CD14-positive monocyte (primary cell): Measurements from ENCODE around the gene NSUN3. TPM values are rescaled to one million over a fixed set of nuclear protein-coding genes. Genes with fewer than 3 reads are reported as not detected.

Experiments used
- DNase-seq, 3 donors: peaks; one replicate each; pipeline ENCODE4 v3.0.0-alpha.2; 2011 to 2022
- H2AFZ ChIP-seq: 2 replicates; pipeline ENCODE4 v1.6.0; 2012; ENCODE audit warnings: mild to moderate bottlenecking, low read depth, low read length, inconsistent platforms; ENCODE audit not compliant: insufficient read depth, poor library complexity, severe bottlenecking
- H3K27ac ChIP-seq, 2 donors: 1 replicate in 1 of 2; 2 replicates in 1 of 2; pipeline ENCODE4 v1.5.1; 2012 to 2013; ENCODE audit warnings: low read length in 2 of 2, control low read depth in 1 of 2, inconsistent platforms in 1 of 2, low read depth in 1 of 2, mild to moderate bottlenecking in 1 of 2
- H3K27me3 ChIP-seq, 2 donors: one replicate each; pipeline versions ENCODE4 v1.6.0 to v1.6.1; 2011 to 2013; ENCODE audit warnings: low read length in 2 of 2; ENCODE audit not compliant: control insufficient read depth in 2 of 2, insufficient read depth in 2 of 2
- H3K36me3 ChIP-seq, 2 donors: replicated peaks in 1 of 2; 1 replicate in 1 of 2; 2 replicates in 1 of 2; pipeline versions ENCODE4 v1.5.1 to v1.6.1; 2012 to 2013; ENCODE audit warnings: low read length in 2 of 2, control low read depth in 1 of 2, inconsistent platforms in 1 of 2, mild to moderate bottlenecking in 1 of 2; ENCODE audit not compliant: insufficient read depth in 2 of 2, control insufficient read depth in 1 of 2
- H3K4me1 ChIP-seq, 2 donors: 1 replicate in 1 of 2; 2 replicates in 1 of 2; pipeline versions ENCODE4 v1.5.1 to v1.6.1; 2012 to 2013; ENCODE audit warnings: low read length in 2 of 2, control low read depth in 1 of 2, inconsistent platforms in 1 of 2, mild to moderate bottlenecking in 1 of 2, moderate library complexity in 1 of 2; ENCODE audit not compliant: insufficient read depth in 2 of 2, control insufficient read depth in 1 of 2
- H3K4me2 ChIP-seq: replicated peaks from 2 replicates; pipeline ENCODE3; 2012; ENCODE audit warnings: low read length, moderate library complexity, mild to moderate bottlenecking; ENCODE audit not compliant: poor library complexity, severe bottlenecking; ENCODE audit errors: extremely low read depth
- H3K4me3 ChIP-seq, 3 experiments: fragments of 200-600 bp in 1 of 3; sonication (generic) in 1 of 3; replicated peaks in 1 of 3; 1 replicate in 2 of 3; 2 replicates in 1 of 3; pipeline ENCODE4 v1.5.1; 2011 to 2013; ENCODE audit warnings: low read length in 3 of 3, mild to moderate bottlenecking in 3 of 3, control low read depth in 2 of 3, low read depth in 2 of 3, inconsistent platforms in 1 of 3, moderate library complexity in 1 of 3
- H3K79me2 ChIP-seq: 2 replicates; pipeline ENCODE4 v1.6.0; 2012; ENCODE audit warnings: mild to moderate bottlenecking, control low read depth, inconsistent platforms, low read length, moderate library complexity; ENCODE audit not compliant: insufficient read depth
- H3K9ac ChIP-seq: 2 replicates; pipeline ENCODE4 v1.6.0; 2017; ENCODE audit warnings: low read length, mild to moderate bottlenecking; ENCODE audit not compliant: insufficient read depth, poor library complexity, severe bottlenecking
- H3K9me3 ChIP-seq, 2 donors: replicated peaks in 1 of 2; 1 replicate in 1 of 2; 2 replicates in 1 of 2; pipeline versions ENCODE4 v1.5.1 to v1.6.1; 2012 to 2013; ENCODE audit warnings: low read length in 2 of 2, control low read depth in 1 of 2; ENCODE audit not compliant: control insufficient read depth in 1 of 2, insufficient read depth in 1 of 2
- H4K20me1 ChIP-seq: 2 replicates; pipeline ENCODE4 v1.6.0; 2012; ENCODE audit warnings: mild to moderate bottlenecking, low read length, control low read depth, moderate library complexity; ENCODE audit not compliant: insufficient read depth
- H3K27ac Mint-ChIP-seq, 7 donors: one replicate each; pipeline ENCODE4 v1.8.0; 2020; ENCODE audit warnings: mild to moderate bottlenecking in 7 of 7, mixed read lengths in 7 of 7, moderate library complexity in 6 of 7, inconsistent platforms in 2 of 7
- H3K27me3 Mint-ChIP-seq, 3 donors: one replicate each; pipeline ENCODE4 v1.8.0; 2021 to 2022; ENCODE audit warnings: low read depth in 3 of 3, mild to moderate bottlenecking in 3 of 3, mixed read lengths in 3 of 3, moderate library complexity in 3 of 3, inconsistent platforms in 1 of 3
- H3K36me3 Mint-ChIP-seq, 2 donors: one replicate each; pipeline ENCODE4 v1.8.0; 2020; ENCODE audit warnings: mixed read lengths in 2 of 2, inconsistent platforms in 1 of 2, mild to moderate bottlenecking in 1 of 2
- H3K4me1 Mint-ChIP-seq: one replicate; pipeline ENCODE4 v1.8.0; 2020; ENCODE audit warnings: mild to moderate bottlenecking, mixed read lengths
- H3K4me3 Mint-ChIP-seq, 2 donors: one replicate each; pipeline ENCODE4 v1.8.0; 2020; ENCODE audit warnings: mild to moderate bottlenecking in 2 of 2, mixed read lengths in 2 of 2, moderate library complexity in 1 of 2
- H3K9me3 Mint-ChIP-seq, 7 donors: one replicate each; pipeline ENCODE4 v1.8.0; 2020 to 2022; ENCODE audit warnings: mixed read lengths in 7 of 7, mild to moderate bottlenecking in 6 of 7, moderate library complexity in 6 of 7, inconsistent platforms in 2 of 7
- WGBS: methylation state at CpG from one replicate; pipeline ENCODE4 v1.1.5; 2013; ENCODE audit warnings: missing lambda C conversion rate; ENCODE audit not compliant: insufficient coverage; 5-methylcytosine and 5-hydroxymethylcytosine counted together
- intact Hi-C, 2 donors: fragments of 100-400 bp; cut with micrococcal nuclease; formaldehyde crosslinking; loops; one replicate each; pipeline versions ENCODE4 v1.15.0 to v1.15.1; 2023
- polyA plus RNA-seq, 3 donors: library from polyadenylated mRNA; depleted of rRNA in 1 of 3; unstranded in 2 of 3; stranded (reverse) in 1 of 3; fragments of 300-500 nt in 2 of 3; fragments of >200 nt in 1 of 3; fragmentation: Illumina TruSeq in 2 of 3; gene quantifications; 1 replicate in 2 of 3; 2 replicates in 1 of 3; pipeline ENCODE4 v1.2.3, GENCODE V29; 2012 to 2021
- TF ChIP-seq, protein P1 (sequence below): fragments of 200-600 bp; IDR thresholded peaks from one replicate; pipeline ENCODE4 v1.8.0; 2022; ENCODE audit warnings: antibody characterized with exemption, mild to moderate bottlenecking

Gene NSUN3
- polyA plus RNA-seq, 3 donors: 6.6 to 8.8 (median 7.2) TPM

DNA sequence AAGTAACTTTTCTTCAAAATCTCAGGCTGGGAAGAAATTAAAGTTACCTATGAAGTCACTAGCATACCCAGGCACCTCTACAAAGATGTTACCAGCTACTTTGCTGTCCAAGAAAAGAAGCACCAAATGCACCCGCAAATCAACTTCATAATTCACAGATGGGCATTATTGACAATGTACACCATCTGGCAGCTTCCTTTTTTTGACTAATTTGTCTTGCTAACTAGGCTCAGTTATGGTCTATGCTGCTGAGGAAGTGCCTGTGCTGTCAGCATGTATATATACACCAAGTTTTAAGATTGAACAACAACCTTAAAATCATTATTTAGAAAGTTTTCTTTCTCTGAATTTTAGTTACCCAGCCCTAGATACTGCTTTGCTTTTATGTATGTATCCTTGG lies 93.8 kb downstream of the NSUN3 start:
- no CpG with 5 or more reads among the region's 1 CpG for WGBS
- Histone ChIP-seq H3K27ac (no peak overlapping the region), H3K9ac (no peak overlapping the region), H3K79me2 (no peaks in the 10 kb centered on the region), H3K27me3 (no peaks in the 10 kb centered on the region), H4K20me1 (no peaks in the 10 kb centered on the region), H3K36me3 (no peaks in the 10 kb centered on the region), H3K4me3 (no peak overlapping the region), H3K9me3 (no peaks in the 10 kb centered on the region), H2AFZ (no peak overlapping the region), H3K4me2 (no peak overlapping the region), H3K4me1 (no peaks in the 10 kb centered on the region)
- H3K36me3 Mint-ChIP-seq: no peaks in the 10 kb centered on the region
- no peak overlapping the region for H3K27ac Mint-ChIP-seq
- intact Hi-C loops: no loop called here
- DNase-seq: no peak
- no peaks in the 10 kb centered on the region for H3K4me1 Mint-ChIP-seq
- H3K27me3 Mint-ChIP-seq: peaks cover 0 to 2% (median 2%) of the 10 kb centered on the region in 3 donors
- TF ChIP-seq, protein P1, sequence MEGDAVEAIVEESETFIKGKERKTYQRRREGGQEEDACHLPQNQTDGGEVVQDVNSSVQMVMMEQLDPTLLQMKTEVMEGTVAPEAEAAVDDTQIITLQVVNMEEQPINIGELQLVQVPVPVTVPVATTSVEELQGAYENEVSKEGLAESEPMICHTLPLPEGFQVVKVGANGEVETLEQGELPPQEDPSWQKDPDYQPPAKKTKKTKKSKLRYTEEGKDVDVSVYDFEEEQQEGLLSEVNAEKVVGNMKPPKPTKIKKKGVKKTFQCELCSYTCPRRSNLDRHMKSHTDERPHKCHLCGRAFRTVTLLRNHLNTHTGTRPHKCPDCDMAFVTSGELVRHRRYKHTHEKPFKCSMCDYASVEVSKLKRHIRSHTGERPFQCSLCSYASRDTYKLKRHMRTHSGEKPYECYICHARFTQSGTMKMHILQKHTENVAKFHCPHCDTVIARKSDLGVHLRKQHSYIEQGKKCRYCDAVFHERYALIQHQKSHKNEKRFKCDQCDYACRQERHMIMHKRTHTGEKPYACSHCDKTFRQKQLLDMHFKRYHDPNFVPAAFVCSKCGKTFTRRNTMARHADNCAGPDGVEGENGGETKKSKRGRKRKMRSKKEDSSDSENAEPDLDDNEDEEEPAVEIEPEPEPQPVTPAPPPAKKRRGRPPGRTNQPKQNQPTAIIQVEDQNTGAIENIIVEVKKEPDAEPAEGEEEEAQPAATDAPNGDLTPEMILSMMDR: no peak
- no peak overlapping the region for H3K4me3 Mint-ChIP-seq
- H3K9me3 Mint-ChIP-seq: peaks cover 0 to 3% (median 2%) of the 10 kb centered on the region in 7 donors

DNA sequence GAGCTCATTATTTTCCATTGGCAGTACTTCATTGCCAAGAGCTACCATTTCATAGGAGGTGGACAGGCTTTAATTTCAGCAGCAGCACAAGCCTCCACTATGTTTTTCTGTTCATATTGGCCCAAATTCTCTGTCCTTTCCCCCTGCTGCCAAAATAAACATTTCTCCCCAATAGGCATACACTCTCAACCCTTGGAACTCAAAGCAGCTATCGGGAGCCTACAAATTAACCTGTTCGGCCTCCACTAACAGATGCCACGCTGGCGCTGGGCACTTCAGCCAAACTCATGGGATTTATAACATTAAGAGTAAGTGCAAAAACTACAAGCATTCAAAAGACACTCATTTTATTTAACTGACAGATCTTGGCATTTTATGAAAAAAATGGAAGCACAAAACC lies 95.7 kb downstream of the NSUN3 start:
- Mint-ChIP-seq H3K4me3 (no peak overlapping the region), H3K36me3 (no peaks in the 10 kb centered on the region), H3K27me3 (peaks cover 0 to 2% (median 0%) of the 10 kb centered on the region in 3 donors), H3K27ac (no peak overlapping the region), H3K9me3 (peaks cover 0 to 3% (median 0%) of the 10 kb centered on the region in 7 donors), H3K4me1 (peaks cover 2% of the 10 kb centered on the region)
- H3K27ac ChIP-seq: no peak overlapping the region
- H3K4me1 ChIP-seq: no peaks in the 10 kb centered on the region
- no peaks in the 10 kb centered on the region for H3K27me3 ChIP-seq
- no peaks in the 10 kb centered on the region for H3K36me3 ChIP-seq
- H2AFZ ChIP-seq: no peak overlapping the region
- WGBS: 96% methylated on average over 4 of the region's 4 CpGs
- no peaks in the 10 kb centered on the region for H4K20me1 ChIP-seq
- TF ChIP-seq, protein P1: no peak
- no peak overlapping the region for H3K4me2 ChIP-seq
- no peaks in the 10 kb centered on the region for H3K9me3 ChIP-seq
- intact Hi-C loops: no loop called here
- DNase-seq: no peak
- no peak overlapping the region for H3K9ac ChIP-seq
- H3K4me3 ChIP-seq: no peak overlapping the region
- no peaks in the 10 kb centered on the region for H3K79me2 ChIP-seq
